Measurements from ENCODE around the gene CBLB. TPM values are rescaled to one million over a fixed set of nuclear protein-coding genes. Genes with fewer than 3 reads are reported as not detected.

The CBLB gene
- total RNA-seq, 1 experiment from 2014 or later: 19.4 TPM

DNA sequence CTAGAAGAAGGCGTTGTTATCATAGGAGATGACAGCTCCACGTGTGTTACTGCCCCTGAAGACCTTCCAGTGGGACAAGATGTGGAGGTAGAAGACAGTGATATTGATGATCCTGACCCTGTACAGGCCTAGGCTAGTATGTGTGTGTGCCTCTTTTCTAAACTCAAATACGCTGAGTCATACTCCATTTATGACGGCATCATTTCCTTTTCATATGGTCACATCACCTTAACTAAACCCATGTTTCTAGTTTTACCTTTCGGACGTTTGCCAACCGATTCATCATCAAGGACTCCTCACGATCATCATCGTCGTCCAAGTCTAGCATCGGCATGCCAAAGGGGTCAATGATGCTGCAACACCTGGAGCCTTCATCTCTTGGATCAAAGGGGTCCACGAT lies 149.0 kb downstream of the CBLB start:
- no peak for DNase-seq (ENCODE audit: extremely low read depth, low read depth)

DNA sequence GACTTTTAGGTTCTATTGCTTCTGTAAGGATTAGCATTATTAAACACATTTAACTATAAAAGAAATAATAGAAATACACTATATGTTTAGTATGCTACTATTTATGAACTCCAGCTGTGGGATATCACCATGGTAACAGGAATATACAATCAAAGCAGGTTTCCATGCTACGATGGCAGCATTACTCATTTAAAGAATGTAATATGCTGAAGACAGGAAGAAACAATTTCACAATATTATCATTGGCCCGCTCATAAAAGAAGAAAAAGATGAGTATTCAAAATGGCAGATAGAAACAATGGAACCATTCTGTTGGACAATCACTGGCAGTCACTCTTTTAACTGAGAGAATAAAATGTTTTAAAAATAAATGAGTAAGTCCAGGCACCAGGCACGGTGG lies 153.4 kb downstream of the CBLB start:
- DNase-seq (ENCODE audit: extremely low read depth, low read depth): peak; percentile 13

DNA sequence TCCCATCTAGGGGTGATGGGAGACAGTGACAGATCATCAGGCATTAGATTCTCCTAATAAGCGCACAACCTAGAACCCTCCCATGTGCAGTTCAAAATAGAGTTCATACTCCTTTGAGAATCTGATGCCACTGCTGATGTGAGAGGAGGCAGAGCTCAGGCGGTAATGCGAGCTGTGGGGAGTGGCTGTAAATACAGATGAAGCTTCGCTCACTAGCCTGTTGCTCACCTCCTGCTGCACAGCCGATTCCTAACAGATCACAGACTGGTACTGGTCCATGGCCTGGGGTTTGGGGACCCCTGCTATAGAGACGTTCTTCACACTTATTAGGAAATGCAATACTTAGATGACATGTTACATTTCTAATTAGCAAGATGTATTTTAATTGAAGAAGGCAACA lies 154.4 kb downstream of the CBLB start:
- no peak for DNase-seq (ENCODE audit: extremely low read depth, low read depth)

DNA sequence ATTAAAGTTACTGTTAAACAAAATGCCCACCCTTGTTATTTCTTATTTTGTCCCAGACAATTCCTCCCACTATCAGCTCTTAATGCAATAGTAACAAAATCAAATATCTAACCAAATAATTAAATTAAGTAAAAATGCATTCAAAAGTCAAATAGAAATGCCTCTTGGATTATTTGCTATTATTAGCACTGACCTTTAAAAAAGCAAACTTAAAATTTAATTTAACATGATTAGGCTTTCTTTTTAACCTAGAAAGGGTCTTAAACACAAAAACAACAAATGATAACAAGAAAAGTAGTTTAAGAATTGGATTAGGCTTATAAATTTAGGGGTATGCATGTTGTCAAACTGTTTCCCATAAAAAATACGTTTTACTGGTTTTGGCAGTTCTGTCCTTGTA lies 159.8 kb downstream of the CBLB start:
- no peak for DNase-seq (ENCODE audit: extremely low read depth, low read depth)

DNA sequence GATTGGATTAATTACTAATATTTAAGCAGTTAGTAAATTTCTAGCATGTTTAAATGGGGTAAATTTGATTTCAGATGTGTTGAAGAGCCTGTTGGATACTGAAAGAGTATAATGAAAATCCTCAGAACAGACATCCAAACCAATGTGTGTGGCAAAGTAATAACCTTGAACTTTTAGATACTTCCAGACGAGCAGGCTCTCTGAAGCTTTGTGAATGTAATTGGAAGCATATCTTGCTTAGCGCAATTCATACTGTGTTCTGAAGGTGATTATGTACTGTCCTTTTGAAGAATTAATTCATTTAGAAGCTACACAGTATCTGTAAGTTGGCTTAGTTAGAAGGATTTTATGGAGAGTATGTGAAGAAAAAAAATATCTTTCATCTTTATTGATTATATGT lies 161.8 kb downstream of the CBLB start:
- DNase-seq (ENCODE audit: extremely low read depth, low read depth): no peak

DNA sequence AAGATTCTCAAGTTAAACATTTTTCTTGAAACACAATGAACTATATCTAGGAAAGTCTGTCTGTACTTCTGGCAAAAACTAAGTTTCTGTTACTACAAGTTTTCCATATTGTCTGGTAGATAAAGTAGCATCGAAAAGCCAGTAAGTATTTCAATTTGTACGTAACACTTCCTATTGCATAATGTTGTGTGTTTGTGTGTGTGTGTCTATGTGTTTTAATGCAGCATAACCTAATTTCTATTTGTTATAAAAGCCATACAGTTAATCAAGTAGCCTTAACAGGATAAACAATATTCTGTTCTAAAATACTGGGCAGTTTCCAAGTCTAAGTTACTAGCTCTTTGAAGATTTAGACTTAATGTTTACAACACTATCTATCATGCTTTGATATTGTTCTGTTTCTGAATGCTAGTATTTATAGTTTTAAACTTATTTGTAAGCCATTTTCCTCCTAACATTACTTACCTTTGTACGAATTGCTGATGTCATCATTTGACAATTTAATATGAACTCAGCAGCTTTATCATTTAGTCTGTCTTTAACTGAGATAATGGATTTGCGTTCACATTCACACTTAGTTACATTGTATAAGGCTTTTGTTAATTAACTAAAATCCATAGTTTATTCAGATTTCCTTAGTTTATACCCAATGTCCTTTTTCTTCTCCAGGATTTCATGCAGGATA lies 163.9 kb downstream of the CBLB start:
- DNase-seq (ENCODE audit: extremely low read depth, low read depth): no peak

DNA sequence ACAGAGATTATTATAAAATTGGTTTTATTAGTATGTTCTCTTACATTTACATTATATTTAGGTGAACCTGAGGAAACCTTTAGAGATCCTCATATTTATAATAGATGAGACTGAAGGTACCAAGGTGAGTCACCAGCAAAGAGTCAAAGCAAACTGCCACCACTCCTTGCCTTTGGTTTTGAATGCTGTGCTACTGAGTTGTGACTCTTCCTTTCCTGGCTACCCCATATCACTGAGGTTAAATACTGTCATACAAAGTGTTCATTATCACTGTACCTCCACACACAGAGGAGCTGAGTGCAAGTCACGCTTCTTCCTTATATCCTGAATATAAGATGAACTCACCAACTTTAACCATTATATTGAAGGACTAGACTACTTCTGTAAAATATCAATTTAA lies 168.2 kb downstream of the CBLB start:
- DNase-seq (ENCODE audit: extremely low read depth, low read depth): no peak

DNA sequence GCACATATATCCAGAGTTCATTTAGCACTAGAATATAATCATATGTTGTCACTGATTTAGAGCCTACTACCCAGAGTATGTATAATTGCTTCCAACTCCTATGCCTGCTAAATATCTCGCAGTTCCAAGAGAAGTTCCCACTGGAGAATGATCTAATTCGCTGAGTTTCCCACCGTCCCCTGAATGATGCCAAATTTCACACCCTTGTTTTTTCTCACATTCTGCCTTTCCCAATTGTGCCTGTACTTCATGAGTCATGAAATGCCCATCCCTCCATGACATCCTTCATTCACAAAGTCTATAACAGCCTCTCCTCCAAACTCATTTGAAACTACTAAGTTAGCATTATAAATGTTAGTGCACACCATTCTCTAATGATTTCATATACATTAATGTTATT lies 177.2 kb downstream of the CBLB start:
- DNase-seq (ENCODE audit: extremely low read depth, low read depth): peak; percentile 61

DNA sequence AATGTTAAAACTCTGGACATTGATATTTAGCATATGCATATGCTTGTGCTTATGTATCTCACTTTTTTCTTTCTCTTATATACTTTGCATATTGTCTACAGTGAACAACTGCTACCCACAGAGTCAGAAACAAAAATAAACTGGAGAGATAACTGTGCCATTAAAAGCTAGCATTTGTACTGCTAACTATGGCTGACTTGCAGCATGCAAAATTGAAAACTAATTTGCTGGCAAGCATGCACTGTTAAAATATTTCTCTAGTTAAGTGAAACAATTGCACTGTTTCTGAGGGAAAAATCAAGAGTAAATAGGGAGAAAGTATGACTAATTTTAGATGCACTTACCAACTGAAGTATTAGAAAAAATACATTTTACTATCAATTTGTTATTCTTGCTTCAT lies 177.8 kb downstream of the CBLB start:
- DNase-seq (ENCODE audit: extremely low read depth, low read depth): no peak

DNA sequence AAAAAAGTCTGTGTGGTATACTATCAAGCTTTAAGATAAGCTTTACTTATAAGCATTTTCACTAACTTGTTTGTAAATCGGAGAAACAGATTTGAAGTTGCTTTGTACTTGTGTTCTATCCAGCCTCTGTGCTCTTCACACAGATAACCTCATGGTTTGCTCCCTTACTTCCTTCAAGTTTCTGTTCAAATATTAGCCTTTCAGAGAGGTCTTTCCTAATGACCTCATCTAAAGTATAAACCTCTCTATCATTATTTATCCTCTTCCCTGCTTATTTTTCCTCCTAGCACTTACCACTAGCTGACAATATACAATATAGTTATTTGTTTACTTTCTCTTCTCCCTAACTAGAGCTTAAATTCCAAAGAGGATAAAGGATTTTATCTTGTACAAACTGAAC lies 180.0 kb downstream of the CBLB start:
- peak; percentile 35 for DNase-seq (ENCODE audit: extremely low read depth, low read depth)

DNA sequence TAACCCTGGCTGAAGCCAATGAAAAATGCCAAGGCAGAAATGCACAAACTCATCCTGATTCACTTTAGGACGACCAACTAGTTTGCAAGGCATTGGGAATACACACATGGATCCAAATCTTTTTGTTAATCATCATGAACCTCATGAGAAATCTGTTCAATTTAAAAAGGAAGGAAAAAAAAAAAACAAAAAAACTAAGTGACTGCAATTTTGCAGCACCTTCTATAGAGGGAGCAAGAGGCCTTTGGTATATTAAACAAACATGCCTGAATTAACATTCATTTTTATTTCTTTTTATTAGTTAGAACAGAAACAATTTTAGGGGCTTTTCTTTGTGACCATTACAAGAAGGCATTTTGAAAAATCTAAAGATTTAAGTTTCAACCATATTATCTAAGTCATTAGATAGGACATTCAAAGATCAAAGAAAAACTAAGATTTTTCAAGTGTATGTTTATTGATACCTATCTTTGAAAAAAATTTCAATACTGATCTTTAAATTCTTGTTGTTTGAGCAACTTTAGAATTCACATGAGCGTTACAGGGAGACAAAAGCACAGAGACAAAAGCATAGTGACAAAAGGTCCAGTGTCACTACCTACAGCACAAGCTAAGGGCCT lies 182.4 kb downstream of the CBLB start:
- no peak for DNase-seq (ENCODE audit: extremely low read depth, low read depth)

DNA sequence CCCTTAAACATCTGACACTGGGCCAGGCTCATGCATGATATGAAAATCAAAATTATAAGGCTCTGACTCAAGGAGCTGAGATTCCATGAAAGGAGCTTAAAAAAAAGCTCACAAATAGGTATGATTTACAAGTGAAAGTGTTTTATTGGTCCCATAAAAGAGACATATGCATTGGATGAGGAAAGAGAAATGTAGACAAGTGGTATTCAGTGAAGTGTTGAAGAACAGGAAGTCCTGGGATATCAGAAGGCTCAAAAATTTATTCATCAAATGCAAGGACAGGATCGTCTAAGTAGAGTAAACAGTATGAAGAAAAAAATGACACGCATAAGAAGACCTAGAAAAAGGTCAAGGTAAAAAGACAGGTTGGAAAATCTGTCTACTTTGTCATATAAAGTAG lies 188.9 kb downstream of the CBLB start:
- DNase-seq (ENCODE audit: extremely low read depth, low read depth): no peak

DNA sequence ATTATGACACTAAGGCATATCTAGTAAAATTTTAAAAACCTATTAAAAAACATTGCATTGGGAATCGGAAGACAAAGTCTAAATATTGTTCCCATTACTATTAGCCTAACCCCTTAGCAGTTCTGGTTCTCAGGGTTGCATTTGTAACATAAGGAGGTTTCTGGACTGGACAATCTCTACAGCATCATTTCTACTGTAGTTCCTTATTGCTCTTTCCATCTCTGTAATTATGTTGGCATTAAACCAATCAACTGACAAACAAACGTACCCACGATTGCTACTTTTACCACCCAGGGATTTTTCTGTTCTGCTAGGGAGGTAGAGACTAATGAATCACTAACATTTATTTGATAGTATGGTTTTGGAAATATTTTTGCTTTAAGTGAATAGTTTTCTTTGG lies 190.8 kb downstream of the CBLB start:
- DNase-seq (ENCODE audit: extremely low read depth, low read depth): no peak

DNA sequence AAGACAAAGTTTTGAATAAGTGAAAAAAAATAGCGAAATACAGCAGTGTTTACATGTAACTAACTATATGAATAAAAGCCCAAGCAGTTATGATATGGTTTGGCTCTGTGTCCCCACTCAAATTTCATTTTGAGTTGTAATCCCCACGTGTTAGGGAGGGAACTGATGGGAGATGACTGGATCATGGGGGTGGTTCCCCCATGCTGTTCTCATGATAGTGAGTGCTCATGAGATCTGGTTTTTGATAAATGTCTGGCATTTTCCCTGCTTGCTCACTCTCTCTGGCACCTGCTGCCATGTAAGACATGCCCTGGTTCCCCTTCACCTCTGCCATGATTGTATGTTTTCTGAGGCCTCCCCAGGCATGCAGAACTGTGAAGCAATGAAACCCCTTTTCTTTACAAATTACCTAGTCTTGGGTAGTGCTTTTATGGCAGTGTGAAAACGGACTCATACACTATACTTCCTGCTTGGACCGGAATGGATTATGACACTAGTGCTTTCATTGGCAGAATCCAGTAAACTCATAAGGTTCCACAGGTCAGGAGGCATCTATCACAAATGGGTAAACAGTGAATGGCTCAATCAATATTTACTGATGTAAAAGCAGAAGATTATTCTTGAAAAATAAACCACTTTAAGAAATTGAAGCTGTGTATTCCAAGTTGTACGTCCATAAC lies 192.1 kb downstream of the CBLB start:
- no peak for DNase-seq (ENCODE audit: extremely low read depth, low read depth)

DNA sequence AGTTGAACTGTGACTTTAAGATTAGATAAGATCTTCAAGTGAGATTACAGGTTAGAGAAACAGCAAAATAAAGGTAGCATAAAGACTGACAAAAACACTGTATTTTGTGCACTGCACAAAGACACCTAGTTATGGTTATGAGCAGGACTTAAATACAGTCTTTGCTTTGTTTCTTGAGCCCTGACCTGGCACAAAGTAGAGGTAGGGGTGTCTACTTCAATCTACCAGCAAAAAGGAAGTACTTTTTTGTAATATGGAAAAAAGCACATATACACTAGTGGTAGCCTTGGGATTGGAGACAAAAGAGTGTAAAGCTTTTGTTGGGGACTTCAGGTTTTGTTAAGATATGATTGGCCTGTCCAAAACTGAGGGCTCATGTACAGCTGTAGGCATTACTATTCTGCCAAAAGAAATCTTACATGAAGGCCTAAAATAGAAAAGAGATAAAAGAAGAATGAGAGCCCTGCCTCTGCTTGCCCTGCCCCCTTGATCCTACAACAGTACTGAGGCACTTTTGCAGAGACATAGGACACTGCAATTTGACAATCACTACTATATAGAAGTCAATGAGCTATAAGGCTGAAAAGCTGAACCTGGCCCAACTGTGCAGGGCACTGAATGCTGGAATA lies 194.3 kb downstream of the CBLB start:
- no peak for DNase-seq (ENCODE audit: extremely low read depth, low read depth)

DNA sequence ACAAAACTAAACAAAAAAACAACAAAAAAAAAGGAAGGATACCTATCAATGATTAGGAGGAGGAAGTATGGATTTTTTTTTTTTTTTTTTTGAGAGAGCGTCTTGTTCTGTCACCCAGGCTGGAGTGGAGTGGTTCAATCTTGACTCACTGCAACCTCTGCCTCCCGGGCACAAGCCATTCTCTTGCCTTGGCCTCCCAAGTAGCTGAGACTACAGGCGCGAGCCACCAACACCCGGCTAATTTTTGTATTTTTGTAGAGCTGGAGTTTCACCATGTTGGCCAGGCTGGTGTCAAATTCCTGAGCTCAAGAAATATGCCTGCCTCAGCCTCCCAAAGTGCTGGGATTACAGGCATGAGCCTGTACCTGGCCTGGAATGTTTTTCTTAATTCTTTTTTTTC lies 195.8 kb downstream of the CBLB start:
- no peak for DNase-seq (ENCODE audit: extremely low read depth, low read depth)

DNA sequence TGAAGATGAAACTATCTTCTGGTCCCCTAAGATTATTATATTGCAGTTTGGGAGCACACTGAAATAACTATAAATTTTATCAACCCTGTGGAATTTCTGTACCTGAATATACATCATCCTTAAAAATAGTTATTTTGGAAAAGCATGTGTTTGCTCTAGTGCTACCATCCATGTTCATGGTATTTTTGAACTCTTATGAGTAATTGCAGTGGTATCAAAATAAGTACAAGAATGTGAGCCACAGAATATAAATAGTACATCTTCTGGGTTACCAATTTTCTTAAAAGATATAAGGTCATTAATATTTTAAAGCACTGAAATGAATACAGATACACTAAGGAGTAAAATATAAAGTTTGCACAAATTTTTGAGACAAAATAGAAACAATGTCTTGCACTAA lies 206.5 kb downstream of the CBLB start:
- DNase-seq (ENCODE audit: extremely low read depth, low read depth): no peak

DNA sequence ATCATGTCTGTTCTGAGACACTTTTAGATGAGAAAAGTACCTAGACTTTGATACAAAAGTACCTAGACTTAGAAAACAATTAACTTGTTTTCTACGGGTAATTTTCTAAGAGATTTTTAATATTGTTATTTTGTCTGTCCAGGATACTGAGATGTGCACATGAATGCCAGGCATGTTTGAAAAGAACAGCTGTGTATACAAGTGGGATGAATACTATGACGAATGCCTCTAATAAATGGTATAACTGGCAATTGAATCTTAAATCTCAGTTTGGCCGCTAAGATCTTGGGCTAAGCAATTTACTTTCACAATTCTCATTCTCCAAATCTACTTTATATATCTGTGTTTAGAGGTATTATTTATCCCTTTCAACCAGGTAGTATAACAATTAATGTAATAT lies 207.4 kb downstream of the CBLB start:
- DNase-seq (ENCODE audit: extremely low read depth, low read depth): no peak

DNA sequence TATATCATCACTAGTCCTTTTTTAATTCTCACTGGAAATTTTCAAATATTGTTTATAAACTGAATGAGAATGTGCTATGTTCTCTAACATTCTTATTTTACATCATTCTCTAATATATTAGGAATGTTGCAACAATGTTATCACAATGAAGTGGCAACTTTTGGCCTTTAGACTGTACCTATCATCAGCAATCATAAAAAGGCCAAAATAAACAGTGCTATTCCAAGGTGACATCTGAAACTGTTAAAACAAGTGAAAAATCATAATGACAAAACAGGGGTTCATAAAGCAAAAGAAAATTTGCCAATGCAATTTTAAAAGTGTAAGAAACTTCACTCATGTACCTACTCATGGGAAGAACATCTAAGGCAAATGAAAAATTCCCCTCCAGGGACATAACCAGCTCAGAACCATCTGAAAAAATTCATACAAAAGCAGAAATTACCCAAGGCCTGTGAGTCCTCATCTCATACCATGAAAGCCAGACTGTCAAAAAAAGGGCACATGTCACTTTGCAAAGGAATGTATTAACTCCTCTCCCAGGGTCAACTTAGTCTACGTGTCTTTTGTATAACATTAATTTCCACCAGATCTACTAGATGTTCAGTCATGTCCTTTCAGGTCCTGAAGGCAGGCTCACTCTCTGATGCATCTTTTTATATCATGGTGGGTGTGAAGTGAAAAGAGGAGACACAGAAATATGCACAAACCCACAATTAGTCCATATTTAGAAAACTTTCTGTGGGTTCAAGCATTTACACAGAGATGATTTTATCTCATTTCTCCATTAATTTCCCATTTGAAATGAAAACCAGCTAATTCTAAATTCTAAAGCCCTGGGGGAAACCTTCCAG lies 211.9 kb downstream of the CBLB start:
- no peak for DNase-seq (ENCODE audit: extremely low read depth, low read depth)

DNA sequence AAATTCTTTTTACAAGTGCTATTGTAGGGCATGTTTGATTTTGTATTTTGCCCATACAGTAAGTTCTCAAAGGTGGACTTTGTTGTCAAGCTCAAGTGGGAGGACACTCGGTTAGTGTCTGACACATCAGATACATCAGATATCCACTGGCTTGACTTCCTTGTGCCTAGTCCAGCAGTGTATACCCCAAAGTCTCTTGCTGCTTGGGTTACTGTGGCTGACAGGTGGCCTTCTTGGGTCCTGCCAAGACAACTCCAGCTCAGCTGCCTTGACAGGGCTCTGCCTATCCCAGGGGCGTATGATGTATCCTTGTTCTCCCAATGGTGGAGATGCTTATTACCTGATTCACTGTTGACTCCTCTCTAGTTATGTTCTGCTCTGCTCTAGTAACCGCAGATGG lies 214.9 kb downstream of the CBLB start:
- no peak for DNase-seq (ENCODE audit: extremely low read depth, low read depth)

DNA sequence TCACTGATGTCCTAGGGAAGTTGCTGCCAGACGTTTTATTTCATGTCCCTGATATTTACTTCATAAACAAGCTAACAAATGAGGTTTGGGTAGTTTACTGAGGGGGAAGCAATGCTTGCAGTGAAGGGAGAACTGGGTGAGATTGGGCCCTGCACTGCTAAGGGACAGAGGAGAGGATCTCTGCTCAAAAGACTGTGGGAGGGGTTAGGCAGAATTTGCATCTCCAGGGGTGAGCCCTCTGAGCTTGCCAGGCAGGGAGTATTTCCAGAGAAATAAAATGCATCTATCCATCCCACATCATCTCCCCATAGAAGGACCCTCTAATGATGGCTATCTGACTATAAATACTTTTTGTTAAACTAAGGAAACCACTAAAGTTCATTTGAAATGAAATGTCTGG lies 215.6 kb downstream of the CBLB start:
- no peak for DNase-seq (ENCODE audit: extremely low read depth, low read depth)

Data from NCI-H460 (cell line).